HG03520 (cell line): ENCODE measurements around the gene TTLL9.
"Not testable (repeated sequence)": the region's sequence is repeated elsewhere in the genome, so short reads cannot be mapped to it uniquely, and the experiment has no call there.

Source experiments
- ATAC-seq: cut with Tn5 transposase; IDR thresholded peaks from one replicate; pipeline ENCODE4 v1.9.1; 2021; ENCODE audit warnings: mild to moderate bottlenecking, moderate library complexity; ENCODE audit not compliant: unreplicated experiment

Gene TTLL9

DNA sequence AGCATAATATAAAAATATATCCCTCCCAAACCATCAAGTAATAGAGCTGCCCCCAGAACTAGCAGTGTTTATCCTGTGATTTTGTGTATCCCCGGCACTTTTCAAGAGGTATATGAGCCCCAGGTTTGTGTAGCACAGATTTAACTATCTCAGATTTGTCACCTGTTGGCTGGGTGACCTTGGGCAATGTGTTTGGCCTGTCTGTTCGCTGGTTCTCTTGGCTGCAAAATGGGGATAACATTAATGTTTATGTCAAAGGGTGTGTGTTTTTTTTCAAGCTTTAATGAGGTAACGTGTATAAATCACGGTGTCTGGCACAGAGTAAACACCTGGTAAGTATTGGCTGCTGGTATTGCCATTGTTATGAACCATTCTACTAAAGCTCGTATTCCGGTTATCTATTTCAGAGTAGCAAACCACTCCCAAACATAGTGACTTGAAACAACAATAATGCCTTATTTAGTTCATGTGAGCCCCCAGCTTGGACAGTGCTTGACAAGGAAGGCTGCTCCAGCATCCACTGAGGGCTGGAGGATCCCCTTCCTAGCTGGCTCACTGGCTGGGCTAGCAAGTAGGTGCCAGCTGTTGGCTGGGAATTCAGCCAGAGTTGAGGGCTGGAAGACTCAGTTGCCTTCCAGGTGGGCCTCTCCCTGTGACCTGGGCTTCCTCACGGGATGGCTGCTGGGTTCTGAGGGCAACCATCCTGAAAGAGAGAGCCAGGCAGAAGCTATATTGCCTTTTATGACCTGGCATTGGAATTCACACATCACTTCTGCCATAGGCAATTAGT, 45.3 kb downstream of the TTLL9 start:
- no peak for ATAC-seq

DNA sequence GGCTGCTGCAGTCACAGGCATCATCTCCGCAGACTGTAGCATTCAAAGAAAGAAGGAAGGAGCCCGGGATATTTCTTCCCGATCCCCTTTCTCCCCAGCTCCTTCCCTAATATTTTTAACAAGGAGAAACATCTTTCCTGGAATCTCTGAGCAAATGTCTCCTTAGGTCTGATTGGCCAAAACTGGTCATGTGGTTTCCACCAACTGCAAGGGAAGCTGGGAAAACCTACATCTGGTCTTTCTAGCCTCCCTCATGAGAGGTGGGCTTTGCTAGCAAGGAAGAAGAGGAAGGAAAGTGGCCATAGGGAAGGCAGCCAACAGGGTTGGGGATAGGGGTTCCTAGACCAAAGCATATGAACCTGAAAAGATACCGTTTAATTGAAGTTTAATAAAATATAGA, 46.3 kb downstream of the TTLL9 start:
- no peak for ATAC-seq

DNA sequence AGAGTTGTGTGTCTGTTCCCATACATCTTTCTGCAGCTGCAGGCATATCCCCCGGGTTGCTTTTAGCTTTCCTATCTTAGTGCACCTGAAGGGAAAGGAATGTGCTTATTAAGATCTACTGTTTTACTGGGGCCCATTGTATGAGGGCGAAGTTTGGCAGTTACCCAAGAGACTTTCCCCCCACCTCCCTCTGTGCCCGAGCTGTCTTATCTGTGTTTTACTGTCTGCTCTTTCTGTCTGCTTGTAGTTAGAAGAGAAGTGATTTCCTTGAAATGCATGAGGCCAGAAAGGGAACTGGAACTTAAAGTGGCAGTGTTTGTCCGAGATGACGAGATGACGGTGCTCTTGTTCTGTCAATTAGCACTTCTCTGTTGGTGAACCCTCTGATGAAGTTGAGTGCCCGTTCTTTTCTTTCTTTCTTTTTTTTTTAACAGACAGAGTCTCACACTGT, 47.6 kb downstream of the TTLL9 start:
- ATAC-seq: not testable (repeated sequence)

DNA sequence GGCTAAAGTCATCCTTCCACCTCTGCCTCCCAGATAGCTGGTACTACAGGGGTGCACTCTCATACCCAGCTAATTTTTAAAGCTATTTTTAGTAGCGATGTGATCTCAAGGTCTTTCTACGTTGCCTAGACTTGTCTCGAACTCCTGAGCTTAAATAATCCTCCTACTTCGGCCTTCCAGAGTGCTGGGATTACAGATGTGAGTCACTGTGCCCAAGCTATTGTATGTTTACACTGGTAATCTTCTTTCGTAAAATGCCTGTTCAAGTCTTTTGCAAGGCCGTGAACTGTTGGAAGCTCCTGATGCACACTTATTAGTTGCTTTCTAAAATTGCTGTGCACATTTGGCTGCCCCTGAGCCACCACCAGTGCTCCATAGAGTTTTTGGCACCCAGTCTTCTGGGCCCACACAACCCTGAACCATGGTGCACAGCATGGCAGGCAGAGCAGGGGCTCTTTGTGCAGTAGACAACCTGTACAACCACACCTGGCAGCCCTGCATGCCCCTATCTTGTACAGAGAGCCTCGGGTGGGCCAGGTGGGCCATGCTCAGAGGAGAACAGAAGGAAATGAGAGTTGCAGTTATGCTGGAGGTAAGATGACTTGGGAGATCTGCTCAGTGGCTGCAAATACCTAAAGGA, 48.2 kb downstream of the TTLL9 start:
- no peak for ATAC-seq

DNA sequence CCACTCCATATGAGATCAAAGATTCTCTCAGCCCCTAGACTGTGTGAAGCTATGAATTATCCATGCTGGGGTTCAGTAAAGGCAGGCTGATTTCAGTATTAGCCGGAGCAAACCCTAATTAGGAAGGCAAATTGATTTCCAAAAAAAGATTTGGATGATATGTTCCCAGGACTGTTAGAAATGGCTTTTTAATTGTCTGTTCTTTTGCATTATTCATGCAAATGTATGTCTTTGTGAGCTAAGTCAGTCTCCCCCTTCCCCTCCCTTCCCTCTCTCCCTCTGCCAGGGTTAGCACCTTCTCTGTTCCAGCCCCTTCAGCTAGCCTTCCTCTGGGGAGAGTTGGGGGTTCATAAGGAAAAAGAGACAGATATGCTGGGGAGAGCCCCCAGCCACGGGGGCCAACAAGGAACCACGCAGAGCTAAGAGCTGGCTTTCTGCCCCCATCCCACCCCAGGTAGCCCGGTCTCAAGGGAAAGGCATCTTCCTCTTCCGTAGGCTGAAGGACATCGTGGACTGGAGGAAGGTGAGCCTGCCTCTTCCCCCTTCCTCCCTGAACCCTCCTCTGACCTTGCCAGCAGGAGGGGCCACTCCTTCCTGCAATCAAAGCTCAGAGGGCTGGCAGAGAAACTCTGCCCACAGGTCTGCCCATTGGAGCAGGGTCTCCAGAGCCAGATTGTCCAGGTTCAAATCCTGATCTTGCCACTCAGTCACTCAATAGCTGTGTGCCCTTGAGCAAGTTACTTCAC, 49.1 kb downstream of the TTLL9 start:
- no peak for ATAC-seq

DNA sequence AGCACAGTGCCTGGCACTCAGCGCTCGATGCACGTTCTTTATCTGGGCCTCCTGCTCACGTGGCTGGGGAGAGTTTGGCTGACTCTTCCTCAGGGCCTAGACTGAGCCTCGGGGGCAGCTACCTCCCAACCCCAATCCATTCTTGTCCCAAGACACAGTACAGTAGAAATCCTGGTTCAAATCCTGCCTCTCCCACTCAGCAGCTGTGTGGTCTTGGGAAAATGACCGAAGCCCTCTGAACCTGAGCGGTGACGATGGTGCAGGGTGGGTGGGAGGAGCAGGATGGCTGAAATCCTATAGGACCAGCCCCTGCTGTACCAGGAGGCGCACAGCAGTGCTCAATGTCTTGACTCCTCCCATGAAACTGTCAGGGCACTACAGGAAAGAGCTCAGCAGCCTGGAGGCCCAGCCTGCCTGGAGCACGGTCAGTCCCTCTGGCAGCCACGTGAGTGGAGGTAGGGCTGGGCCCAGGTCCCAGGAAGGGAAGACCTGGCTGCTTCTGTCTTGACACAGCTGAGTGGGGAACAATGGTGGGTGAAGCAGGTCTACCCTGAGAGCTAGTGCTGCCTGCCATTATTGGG, 49.9 kb downstream of the TTLL9 start:
- ATAC-seq: no peak

DNA sequence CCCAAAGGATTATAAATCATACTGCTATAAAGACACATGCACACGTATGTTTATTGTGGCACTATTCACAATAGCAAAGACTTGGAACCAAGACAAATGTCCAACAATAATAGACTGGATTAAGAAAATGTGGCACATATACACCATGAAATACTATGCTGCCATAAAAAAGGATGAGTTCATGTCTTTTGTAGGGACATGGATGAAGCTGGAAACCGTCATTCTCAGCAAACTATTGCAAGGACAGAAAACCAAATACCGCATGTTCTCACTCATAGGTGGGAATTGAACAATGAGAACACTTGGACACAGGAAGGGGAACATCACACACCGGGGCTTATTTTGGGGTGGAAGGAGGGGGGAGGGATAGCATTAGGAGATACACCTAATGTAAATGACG, 51.0 kb downstream of the TTLL9 start:
- ATAC-seq: not testable (repeated sequence)

DNA sequence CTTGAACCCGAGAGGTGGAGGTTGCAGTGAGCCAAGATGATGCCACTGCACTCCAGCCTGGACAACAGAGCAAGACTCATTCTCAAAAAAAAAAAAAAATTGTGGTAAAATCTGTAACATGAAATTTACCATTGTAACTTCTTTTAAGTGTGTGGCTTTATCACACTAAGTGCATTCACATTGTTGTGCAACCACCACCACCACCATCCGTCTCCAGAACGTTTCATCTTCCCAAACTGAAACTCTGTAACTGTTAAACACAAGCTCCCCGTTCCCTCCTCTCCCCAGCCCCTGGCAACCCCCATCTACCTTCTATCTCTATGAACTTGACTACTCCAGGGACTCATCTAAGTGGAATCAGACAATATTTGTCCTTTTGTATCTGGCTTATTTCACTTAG, 51.7 kb downstream of the TTLL9 start:
- ATAC-seq: no peak

DNA sequence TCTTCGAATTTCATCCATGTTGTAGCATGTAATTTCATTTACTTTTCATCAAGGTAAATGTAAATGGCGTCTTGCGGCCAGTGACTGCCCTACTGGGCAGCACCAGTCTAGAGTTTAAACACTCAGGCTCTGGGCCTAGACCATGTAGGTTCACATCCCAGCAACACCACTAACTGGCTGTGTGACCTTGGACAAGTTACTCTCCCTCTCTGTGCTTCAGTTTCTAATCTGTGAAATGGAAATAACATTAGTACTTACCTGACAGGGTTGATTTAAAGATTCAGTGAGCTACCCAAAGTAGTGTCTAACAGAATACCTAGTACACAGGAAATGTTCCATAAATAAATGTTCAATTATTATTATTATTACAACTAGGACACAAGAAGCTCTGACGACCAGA, 52.2 kb downstream of the TTLL9 start:
- no peak for ATAC-seq

DNA sequence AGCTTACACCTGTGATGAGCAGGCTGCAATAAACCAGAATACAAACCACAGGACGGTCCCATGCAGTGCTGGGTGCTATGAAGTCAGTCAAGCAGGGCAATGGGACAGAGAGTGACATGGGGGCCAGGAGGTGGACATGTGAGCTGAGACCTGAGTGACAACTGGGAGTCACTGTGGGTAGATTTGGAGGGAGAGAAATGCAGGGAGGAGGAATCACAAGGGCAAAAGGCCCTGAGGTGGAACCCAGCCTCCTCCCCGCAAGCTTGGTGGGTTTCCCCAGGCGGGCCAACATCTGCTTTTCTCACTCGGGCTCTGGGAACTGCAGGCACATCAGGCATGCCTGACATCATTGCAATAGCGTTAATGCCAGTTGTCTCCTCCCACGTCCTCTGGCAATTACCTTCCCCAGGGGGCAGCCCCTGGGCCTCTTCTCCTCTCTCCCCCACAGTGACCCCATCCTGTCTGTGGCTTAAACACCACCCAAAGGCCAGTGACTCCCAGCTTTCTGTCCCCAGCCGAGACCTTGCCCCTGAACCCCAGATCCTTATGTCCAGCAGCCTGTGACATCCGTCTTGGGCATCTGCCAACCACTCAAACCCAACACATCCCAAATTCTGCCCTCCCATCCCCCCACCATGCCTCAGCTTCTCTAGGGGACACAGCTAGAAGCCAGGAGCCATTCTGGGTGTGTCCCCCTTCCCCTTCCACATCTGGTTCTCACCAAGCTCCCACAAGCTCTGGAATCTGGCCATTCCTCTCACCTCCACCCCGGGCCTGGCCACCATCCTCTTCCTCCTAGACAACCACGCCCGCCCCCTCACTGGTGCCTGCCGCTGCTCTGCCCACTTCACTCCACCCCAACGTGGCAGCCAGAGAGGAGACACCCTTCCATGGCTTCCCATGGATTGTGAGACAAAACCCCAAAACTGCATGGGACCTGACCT, 53.2 kb downstream of the TTLL9 start:
- ATAC-seq: peak; percentile 51

DNA sequence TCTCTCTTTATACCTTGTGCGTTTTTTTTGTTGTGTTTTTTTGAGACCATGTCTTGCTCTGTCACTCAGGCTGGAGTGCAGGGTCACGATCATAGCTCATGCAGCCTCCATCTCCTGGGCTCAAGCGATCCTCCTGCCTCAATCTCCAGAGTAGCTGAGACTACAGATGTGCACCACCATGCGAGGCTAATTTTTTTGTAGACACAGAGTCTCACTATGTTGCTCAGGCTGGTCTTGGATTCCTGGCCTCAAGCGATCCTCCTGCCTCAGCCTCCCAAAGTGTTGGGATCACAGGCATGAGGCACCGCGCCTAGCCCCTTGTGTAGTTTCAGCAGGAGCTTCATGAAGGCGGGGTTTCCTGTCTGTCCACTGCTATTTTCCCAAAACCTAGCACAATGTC, 54.1 kb downstream of the TTLL9 start:
- ATAC-seq: no peak

DNA sequence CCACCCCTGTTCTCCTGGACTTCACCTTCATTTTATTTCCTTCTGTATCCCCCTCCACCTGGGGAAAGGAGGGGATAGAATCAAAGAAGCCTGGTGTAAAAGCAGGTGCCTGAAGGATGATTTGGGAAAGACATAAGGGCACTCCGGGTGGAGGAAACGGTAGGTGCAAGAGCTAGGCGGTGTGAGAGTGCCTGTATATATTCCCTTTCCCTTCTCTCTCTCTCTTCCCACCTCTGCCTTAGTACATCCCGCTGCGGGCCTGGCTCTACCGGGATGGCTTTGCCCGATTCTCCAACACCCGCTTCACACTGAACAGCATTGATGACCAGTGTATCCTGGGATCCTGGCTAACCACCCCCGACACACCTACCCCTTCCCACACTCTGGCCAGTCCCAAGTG, 55.2 kb downstream of the TTLL9 start:
- ATAC-seq: no peak

DNA sequence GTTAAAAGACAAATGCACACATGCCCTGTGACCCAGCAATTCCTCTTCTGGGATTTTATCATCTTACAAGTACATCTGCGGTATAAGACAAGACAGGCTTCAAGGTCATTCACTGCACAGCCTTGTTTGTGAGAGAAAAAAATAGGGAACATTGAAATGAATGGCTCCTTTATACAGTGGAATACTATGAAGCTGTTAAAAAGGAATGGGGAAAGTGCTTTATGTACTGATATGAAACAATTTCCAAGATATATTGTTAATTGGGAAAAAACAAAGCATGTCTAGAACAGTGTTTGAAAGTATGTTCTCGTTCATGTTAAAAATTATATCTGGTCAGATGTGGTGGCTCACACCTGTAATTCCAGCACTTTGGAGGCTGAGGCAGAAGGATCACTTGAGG, 56.1 kb downstream of the TTLL9 start:
- ATAC-seq: no peak

DNA sequence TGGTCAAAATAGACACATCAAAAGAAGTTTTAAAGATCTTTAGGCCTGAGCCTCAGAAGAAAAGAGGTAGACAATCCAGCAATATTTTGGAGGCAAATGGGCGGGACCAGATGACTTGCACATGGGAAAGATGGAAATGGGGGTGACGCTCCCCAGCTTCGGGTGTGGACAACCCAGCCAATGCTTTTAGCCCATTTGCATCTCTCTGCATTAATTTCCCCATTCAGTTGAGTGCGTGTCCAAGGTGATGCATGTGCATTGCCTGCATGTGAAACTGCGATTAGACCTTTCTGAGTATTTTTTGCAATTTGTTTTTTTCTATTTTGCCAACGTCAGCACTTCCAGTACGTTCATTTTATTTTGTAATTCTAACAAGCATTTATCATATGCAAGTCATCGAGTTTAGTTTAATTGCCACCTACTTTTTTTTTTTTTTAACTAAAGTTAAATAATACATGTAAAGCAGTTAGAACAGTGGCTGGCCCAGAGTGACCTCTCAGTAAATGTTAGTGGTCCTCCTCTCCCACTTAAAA, 57.3 kb downstream of the TTLL9 start:
- no peak for ATAC-seq

DNA sequence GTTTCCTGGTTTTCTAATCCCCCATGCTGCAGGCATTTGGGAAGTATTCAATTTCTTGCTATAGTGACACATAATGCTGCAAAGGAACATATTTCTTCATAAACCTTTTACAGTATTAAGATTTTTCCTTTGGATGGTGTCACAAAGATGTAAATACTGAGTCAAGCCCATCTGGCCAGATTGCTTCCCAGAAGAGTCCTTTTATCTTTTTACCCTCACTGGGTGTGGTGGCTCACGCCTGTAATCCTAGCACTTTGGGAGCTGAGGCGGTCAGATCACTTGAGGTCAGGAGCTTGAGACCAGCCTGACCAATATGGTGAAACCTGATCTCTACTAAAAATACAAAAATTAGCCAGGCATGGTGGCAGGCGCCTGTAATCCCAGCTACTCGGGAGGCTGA, 59.2 kb downstream of the TTLL9 start:
- not testable (repeated sequence) for ATAC-seq

DNA sequence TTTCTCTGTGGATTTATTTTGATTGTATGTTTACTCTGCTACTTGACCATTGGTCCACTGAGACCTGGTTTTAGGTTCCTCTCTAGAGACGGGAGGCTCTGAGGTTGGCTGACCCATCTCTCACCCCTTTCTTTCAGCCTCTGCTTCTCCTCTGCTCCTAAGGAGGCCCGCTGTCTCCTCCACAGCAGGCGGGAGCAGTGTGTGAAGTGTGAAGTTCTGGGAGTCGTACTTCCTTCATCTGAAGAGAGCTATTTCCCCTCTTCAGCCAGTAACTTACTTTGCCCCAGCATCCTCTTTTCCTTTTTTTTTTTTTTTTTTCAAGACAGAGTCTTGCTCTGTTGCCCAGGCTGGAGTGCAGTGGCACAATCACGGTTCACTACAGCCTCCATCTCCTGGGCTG, 60.3 kb downstream of the TTLL9 start:
- no peak for ATAC-seq

DNA sequence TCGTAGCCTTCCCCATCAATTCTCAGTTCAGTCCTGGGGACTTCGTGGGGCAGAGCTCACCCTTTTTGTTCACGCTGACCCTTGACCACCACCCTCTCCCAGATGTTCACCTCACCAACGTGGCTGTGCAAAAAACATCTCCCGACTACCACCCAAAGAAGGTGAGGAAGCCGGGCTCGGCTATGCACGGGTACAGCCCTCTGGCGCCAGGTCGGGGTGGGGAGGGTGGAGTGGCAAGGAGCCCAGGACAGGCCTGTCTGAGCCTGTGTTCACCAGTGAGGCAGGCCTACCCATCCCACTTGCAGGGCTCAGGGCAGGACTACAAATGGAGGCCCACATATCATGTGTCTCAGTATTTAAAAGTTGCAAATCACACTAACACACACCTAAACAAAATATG, 63.3 kb downstream of the TTLL9 start:
- ATAC-seq: no peak

DNA sequence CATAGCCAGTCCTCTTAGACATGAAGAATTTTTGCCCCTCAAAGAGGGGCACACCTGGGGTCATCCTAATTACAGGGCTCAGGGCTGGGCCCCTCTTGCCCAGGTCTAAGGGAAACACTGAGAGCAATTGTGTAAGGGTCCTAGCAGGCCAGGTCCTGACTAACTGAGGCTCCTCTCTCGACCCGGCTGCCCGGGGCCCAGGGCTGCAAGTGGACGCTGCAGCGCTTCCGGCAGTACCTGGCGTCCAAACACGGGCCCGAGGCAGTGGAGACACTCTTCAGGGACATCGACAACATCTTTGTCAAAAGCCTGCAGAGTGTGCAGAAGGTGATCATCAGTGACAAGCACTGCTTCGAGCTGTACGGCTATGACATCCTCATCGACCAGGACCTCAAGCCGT, 64.1 kb downstream of the TTLL9 start:
- no peak for ATAC-seq

DNA sequence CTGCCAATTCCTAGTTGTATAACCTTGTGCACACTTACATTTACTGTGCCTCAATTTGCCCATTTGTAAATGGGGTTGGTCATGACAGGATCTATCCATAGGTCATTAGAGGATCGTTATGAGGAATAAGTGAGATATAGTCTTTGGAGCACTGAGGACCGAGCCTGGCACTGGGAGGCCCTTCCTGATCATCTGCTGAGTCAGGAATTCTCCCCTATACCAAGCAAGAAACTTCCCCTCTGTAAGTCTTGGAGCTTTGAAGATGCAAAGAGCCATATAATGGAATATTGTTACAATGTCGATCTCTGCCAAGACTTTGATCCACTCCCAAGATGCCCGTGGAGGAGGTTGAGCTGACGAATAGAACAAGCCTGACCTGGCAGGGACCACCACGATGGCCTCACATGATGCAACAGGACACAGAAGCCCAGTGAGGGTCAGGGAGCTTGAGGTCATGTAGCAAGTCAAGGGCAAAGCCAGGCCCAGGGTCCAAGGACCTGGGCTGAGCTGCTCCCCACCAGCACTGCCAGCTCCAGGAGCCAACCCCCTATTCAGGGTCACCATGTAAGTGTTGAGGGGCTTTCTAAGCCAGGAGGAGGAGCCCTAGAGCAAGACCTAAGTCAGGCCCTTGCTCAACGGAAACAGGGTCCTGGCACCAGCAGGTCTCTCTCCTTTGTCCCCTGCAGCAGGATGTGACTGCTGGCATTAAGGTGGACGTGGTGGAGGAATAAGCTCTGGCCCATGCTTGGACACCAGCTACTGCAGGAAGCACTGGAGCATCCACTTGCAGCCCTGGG, 64.7 kb downstream of the TTLL9 start:
- no peak for ATAC-seq
